Measurements from ENCODE around the gene TRERF1. TPM values are rescaled to one million over a fixed set of nuclear protein-coding genes. Genes with fewer than 3 reads are reported as not detected.
A peak's percentile ranks its signal among the peaks of the same experiment; 100 is the strongest.
"Not testable (repeated sequence)": the region's sequence is repeated elsewhere in the genome, so short reads cannot be mapped to it uniquely, and the experiment has no call there.

The TRERF1 gene
- total RNA-seq, 1 donor from 2014 or later, result 1.3 TPM

GRCh38 chr6:42221546-42221945, 230.2 kb downstream of the TRERF1 start:
- DNase-seq (ENCODE audit: low read depth), result no peak

DNA sequence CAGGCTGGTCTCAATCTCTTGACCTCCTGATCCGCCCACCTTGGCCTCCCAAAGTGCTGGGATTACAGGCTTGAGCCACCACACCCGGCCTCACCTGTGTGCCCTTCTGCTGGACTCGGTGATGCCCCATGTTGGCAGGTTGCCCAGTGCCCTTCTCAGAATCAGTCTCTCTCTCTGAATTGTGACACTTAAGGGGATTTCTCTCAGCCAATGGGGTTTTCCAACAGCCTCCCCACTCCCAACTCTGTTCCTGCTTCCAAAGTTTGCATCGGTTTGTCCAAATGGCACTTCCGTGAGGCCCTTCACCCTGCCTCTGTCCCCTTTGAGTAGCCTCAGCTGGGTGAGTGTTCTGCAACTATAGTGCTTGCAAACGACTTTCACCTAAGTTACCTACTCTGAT, 230.9 kb downstream of the TRERF1 start:
- DNase-seq (ENCODE audit: low read depth), result no peak

GRCh38 chr6:42217519-42218367, 234.0 kb downstream of the TRERF1 start, which contains the start of gene MRPS10:
TSS of gene MRPS10 (minus strand) at chr6:42217861. CDS start at chr6:42217849, 12 bp downstream.
- DNase-seq (ENCODE audit: low read depth), result peak; percentile 89

DNA sequence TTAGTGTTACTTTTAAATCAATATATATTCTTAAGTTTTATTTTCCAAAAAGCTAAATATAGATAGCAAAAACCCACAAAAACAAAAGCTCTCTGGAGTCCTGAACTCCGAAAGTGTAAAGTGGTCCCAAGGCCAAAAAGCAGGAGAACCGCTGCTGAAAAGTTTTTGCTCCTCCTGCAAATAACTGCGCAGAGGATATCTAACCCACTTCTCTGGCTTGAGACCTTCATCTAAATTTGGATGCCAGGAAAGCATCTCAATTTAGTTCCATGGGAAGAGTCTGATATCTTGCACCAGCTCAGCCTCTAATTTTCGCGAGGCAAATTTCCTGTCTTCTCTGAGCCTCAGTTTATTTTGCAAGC, 234.6 kb downstream of the TRERF1 start:
- no peak for DNase-seq (ENCODE audit: low read depth)

- not testable (repeated sequence) for DNase-seq (ENCODE audit: low read depth)
Observed at GRCh38 chr6:42216495-42216894, 235.2 kb downstream of the TRERF1 start.

DNA sequence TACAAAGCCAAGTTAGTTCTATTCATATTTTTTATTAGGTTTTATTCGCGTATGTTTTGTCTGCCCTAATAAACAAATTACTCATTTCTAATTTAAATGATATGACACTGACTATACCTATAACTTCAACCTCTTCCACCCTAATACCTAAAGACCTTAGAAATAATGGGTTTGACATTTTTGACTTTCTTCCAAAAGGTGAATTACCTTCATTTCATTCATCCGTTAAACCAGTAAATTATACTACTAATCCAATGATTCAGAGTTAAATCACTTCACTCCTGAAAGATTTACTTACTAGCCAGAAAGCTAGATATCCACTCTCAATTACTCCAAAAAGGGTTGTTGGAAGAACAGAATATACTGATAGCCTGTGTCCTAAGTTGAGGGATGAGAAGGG, 239.3 kb downstream of the TRERF1 start:
- DNase-seq (ENCODE audit: low read depth), result peak; percentile 51

- DNase-seq (ENCODE audit: low read depth), result no peak
Observed at GRCh38 chr6:42211726-42212125, 240.0 kb downstream of the TRERF1 start.

- DNase-seq (ENCODE audit: low read depth), result no peak
Observed at GRCh38 chr6:42210551-42210950, 241.2 kb downstream of the TRERF1 start.

GRCh38 chr6:42207559-42207958, 244.2 kb downstream of the TRERF1 start:
- not testable (repeated sequence) for DNase-seq (ENCODE audit: low read depth)

- no peak for DNase-seq (ENCODE audit: low read depth)
Observed at GRCh38 chr6:42204768-42205282, 246.9 kb downstream of the TRERF1 start.

DNA sequence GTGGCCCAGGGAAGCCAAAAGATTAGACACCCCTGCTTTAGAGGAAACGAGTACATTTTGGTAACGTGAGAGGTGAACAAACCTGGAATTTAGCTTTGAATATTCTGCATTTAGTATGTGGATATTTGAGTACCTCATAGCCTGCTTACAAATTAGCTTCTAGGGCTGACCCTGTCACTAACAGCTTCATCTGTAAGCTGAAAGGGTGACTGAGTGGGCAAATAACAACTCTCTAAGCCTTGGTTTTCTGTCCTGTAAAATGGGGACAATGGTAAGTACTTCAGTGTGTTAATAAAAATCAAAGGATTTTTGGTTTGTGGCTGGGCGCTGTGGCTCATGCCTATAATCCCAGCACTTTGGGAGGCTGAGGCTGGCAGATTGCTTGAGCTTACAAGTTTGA, 248.5 kb downstream of the TRERF1 start:
- no peak for DNase-seq (ENCODE audit: low read depth)

DNA sequence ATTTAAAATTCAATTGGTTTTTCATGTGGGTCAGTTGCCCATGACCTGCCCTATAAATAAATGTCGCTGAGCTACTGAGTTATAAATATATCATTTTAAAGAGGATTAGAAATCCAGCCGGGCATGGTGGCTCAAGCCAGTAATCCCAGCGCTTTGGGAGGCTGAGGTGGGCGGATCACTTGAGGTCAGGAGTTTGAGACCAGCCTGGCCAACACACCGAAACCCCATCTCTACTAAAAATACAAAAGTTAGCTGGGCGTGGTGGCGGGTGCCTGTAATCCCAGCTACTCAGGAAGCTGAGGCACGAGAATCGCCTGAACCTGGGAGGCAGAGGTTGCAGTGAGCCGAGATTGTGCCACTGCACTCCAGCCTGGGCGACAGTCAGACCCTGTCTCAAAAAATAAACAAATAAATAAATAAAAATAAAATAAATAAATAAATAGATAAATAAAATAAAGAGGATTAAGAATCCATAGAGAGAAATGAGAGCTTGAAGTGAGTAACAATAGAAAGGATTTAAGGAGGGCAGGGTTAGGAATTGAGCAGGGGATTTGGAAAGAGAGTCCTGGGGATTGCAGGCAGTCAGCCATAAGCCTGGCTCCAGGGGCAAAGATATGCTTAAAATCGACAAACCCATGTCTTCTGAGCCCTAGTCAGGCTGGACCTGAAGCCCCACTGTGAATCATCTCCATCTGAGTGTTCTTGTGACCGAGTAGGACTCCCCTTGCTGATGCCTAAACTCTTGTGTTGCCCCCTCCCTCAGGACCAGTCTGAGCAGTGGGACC, 249.4 kb downstream of the TRERF1 start:
- not testable (repeated sequence) for DNase-seq (ENCODE audit: low read depth)

GRCh38 chr6:42201382-42201781, 250.3 kb downstream of the TRERF1 start:
- DNase-seq (ENCODE audit: low read depth), result no peak

- DNase-seq (ENCODE audit: low read depth), result peak; percentile 74
Observed at GRCh38 chr6:42200035-42200434, 251.7 kb downstream of the TRERF1 start.

GRCh38 chr6:42199106-42199981, 252.4 kb downstream of the TRERF1 start:
- peak; percentile 82 for DNase-seq (ENCODE audit: low read depth)

DNA sequence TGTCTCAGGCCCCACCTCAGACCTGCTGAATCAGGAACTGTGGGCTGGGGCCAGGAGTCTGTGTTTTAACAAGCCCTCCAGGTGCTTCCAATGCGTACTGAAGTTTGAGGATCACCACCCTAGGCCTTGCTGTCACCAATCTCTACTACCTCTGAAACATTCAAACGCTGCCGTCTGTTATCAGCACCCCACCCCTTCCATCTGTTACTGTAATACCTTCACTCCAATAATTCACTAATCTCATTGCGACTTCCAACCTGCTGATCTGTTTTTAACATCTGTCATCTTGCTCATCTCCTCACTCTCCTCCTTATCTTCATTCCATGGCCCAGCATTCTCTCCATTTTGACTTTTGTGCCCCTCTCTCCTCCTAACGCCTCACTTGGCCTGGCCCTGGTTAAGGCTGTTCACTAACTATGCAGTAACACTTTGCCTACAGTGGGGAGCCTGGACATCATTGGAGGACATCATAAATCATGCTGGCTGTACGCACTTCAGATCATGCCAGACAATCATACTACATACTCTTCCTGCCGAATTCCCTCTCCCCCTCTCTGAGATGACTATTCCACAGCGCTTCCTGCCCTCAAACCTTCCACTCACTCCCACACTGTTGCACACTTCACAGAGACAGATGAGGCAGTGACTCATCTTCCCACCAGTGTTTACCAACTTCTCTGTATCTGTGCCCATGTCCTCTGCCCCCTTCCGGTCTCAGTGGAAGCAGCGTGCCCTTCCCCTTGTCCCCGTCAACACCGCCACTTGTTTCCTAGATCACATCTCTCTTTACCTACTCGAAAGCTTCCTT, 254.0 kb downstream of the TRERF1 start:
- DNase-seq (ENCODE audit: low read depth), result peak; percentile 48

- no peak for DNase-seq (ENCODE audit: low read depth)
Observed at GRCh38 chr6:42195415-42195814, 256.3 kb downstream of the TRERF1 start.

- no peak for DNase-seq (ENCODE audit: low read depth)
Observed at GRCh38 chr6:42194056-42194455, 257.7 kb downstream of the TRERF1 start.

DNA sequence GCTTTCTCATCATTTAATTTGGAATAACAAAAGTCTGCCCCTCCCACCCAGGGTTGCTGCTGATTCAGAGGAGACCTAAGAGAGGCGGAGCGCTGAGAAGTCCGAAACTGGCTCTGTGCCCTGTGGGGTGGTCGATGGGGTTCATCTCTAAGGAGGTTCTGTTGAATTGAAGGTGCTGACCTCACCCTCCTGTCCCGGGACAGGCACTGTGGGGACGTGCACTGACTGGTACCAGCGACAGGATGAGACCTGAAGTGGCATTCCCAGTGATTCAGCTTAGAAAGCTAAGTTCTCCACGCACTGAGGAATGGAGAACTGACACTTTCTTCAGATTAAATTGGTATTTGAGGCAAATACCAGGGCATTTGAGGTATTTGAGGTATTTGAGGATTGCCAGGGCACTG, 258.2 kb downstream of the TRERF1 start:
- peak; percentile 49 for DNase-seq (ENCODE audit: low read depth)

GRCh38 chr6:42192385-42192784, 259.3 kb downstream of the TRERF1 start:
- DNase-seq (ENCODE audit: low read depth), result peak; percentile 79

All from renal cortical epithelial cell (primary cell).